Subcutaneous abdominal adipose tissue (tissue), 5 donors: ENCODE measurements around the gene OLFML2A.

Experiments
- H3K27ac ChIP-seq: one replicate; pipeline ENCODE4 v1.7.0; 2013; ENCODE audit warnings: low read depth, mild to moderate bottlenecking, inconsistent platforms, low read length, moderate library complexity
- H3K27me3 ChIP-seq, 5 donors: one replicate each; pipeline ENCODE4 v1.7.0; 2013; ENCODE audit warnings: low read length in 5 of 5, inconsistent platforms in 1 of 5; ENCODE audit not compliant: control insufficient read depth in 5 of 5, insufficient read depth in 4 of 5
- H3K36me3 ChIP-seq, 5 donors: one replicate each; pipeline ENCODE4 v1.7.0; 2013; ENCODE audit warnings: low read length in 5 of 5; ENCODE audit not compliant: control insufficient read depth in 5 of 5, insufficient read depth in 5 of 5
- H3K4me1 ChIP-seq, 5 donors: one replicate each; pipeline ENCODE4 v1.7.0; 2013; ENCODE audit warnings: low read length in 5 of 5, mild to moderate bottlenecking in 3 of 5, moderate library complexity in 1 of 5; ENCODE audit not compliant: control insufficient read depth in 5 of 5, insufficient read depth in 5 of 5
- H3K4me3 ChIP-seq, 5 donors: one replicate each; pipeline ENCODE4 v1.7.0; 2013; ENCODE audit warnings: low read length in 5 of 5, low read depth in 1 of 5
- H3K9ac ChIP-seq, 5 donors: one replicate each; pipeline ENCODE4 v1.7.0; 2013; ENCODE audit warnings: low read length in 5 of 5, mild to moderate bottlenecking in 4 of 5, moderate library complexity in 3 of 5
- H3K9me3 ChIP-seq, 5 donors: one replicate each; pipeline ENCODE4 v1.7.0; 2013; ENCODE audit warnings: low read length in 5 of 5; ENCODE audit not compliant: control insufficient read depth in 5 of 5
- donor health status: healthy.
- donor health status: healthy.
- donor health status: healthy.
- donor health status: healthy.
- donor health status: healthy.

OLFML2A gene

DNA sequence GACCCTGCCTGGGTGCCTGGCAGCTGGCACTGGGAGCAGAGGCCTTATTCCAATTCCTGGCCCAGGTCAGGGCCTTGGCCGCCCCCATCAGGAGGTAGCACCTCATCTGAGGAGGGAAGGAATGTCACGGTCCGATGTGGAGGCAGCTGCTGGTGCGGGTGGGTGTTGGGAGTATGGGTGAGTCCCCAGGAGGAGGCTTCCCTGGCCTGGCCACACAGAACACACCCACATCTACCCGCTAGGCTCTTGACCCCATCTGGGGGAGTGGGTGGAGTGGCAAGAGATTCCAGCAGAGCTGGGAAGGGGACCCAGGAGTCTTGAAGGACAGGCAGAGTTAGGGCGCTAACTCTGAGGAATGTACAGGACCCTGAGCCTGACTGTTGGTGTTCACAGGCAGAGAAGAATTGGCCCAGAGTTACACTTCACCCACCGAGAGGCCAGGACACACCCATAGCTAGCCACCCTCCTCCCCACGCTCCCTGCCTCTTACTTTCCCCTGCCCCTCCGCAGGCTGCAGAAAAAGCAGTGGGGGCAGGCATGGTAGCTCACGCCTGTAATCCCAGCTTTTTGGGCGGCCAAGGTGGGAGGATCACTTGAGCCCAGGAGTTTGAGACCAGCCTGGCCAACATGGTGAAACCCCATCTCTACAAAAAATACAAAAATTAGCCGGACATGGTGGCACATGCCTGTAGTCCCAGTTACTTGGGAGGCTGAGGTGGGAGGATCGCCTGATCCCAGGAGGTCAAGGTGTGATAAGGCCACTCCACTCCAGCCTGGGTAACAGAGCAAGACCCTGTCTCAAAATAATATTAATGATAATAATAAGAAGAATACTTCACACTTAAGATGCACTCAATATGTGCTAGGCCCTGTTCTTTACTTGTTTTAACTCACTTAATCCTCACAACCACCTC lies 6.0 kb downstream of the OLFML2A start:
- Histone ChIP-seq H3K4me3 (no peak overlapping the region), H3K36me3 (peaks cover 0 to 6% (median 0%) of the 10 kb centered on the region in 5 donors), H3K9ac (no peak overlapping the region), H3K27me3 (peaks cover 0 to 2% (median 0%) of the 10 kb centered on the region in 5 donors), H3K4me1 (peaks cover 0 to 58% (median 17%) of the 10 kb centered on the region in 5 donors), H3K27ac (peak overlapping the region; percentile 26), H3K9me3 (no peaks in the 10 kb centered on the region)

DNA sequence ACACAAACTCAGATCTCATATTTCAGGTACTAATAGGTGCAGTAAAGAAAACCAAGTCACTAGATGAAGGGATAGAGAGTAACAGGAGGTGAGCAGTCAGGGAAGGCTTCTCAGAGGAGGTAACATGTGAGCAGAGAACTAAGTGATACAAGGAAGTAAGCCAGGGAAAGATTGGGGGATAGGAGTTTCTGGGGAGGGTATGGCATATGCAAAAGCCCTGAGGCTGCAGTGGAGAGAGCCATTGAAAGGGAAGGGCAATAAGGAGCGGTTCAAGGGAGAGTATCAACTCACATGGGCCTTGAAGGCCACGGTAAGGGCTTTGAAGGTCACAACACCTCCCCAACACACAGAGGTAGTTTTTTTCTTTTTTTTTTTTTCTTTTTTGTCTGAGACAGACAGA lies 6.9 kb downstream of the OLFML2A start:
- Histone ChIP-seq H3K4me3 (no peak overlapping the region), H3K9me3 (no peaks in the 10 kb centered on the region), H3K27me3 (no peaks in the 10 kb centered on the region), H3K9ac (no peak overlapping the region), H3K36me3 (peaks cover 0 to 6% (median 0%) of the 10 kb centered on the region in 5 donors), H3K4me1 (peaks cover 0 to 55% (median 16%) of the 10 kb centered on the region in 5 donors), H3K27ac (no peak overlapping the region)

DNA sequence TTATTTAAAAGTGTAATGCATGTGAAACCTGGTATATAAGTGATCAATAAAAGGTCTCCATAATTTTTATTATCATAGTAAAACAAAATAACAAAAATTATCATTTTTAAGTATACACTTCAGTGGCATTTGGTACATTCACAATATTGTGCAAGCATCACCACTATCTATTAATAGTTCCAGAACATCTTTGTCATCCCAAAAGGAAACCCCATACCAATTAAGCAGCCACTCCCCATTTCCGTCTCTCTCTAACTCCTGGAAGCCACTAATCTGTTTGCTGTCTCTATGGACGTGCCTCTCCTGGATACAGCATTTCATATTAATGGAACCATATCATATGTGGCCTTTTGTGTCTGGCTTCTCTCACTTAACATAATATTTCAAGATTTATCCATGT lies 7.6 kb downstream of the OLFML2A start:
- no peak overlapping the region for H3K27ac ChIP-seq
- peaks cover 0 to 48% (median 13%) of the 10 kb centered on the region in 5 donors for H3K4me1 ChIP-seq
- peaks cover 0 to 8% (median 0%) of the 10 kb centered on the region in 5 donors for H3K36me3 ChIP-seq
- H3K9me3 ChIP-seq: no peaks in the 10 kb centered on the region
- no peaks in the 10 kb centered on the region for H3K27me3 ChIP-seq
- no peak overlapping the region for H3K9ac ChIP-seq
- H3K4me3 ChIP-seq: no peak overlapping the region

DNA sequence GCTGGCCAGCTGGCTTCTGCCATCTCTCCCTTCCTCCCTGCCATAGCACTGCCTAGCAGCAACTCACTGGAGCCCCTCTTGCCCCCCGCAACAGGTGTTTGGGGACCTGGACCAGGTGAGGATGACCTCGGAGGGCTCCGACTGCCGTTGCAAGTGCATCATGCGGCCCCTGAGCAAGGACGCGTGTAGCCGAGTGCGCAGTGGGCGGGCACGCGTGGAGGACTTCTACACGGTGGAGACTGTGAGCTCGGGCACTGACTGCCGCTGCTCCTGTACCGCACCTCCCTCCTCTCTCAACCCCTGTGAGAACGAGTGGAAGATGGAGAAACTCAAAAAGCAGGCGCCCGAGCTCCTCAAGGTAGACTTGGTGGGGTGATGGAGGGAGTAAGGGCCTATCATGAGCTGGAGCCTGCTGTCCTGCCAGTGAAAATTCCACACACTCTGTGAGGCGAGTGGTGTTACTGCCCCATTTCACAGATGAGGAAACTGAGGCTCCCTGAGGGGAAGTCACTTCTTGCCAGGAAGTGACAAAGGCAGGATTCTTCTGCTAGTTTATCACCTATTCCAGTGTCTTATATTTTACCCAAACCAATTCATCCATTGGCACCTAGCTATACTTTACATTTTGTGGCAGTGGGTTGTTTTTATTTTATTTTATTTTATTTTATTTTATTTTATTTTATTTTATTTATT lies 10.1 kb downstream of the OLFML2A start:
- H3K4me1 ChIP-seq: peaks cover 0 to 27% (median 2%) of the 10 kb centered on the region in 5 donors
- H3K9ac ChIP-seq: no peak overlapping the region
- H3K36me3 ChIP-seq: peaks cover 0 to 11% (median 2%) of the 10 kb centered on the region in 5 donors
- no peaks in the 10 kb centered on the region for H3K9me3 ChIP-seq
- no peak overlapping the region for H3K27ac ChIP-seq
- H3K27me3 ChIP-seq: peaks cover 0 to under 1% (median 0%) of the 10 kb centered on the region in 5 donors
- H3K4me3 ChIP-seq: no peak overlapping the region

DNA sequence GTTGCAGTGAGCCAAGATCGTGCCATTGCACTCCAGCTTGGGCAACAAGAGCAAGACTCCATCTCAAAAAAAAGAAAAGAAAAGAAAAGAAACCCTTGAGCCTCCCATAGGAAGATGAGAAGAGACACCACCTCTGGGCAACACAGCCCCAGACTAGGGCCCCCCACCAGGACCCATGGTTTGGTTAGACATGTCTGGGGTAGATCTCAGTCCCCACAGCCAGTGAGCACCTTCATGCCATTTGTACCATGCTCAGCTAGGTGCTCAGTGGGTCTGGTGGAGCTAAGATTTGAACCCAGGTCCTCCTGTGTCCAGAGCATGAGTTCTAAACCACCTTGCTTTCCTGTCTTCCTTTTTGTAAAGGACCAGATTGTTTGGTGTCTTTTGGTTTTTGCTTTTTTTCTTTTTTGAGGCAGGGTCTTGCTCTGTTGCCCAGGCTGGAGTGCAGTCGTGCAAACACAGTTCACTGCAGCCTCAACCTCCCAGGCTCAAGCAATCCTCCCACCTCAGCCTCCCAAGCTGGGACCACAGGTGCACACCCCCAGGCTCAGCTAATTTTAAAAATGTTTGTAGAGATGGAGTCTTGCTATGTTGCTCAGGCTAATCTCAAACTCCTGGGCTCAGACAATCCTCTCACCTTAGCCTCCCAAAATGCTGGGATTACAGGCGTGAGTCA lies 11.7 kb downstream of the OLFML2A start:
- H3K36me3 ChIP-seq: peaks cover 0 to 11% (median 2%) of the 10 kb centered on the region in 5 donors
- no peak overlapping the region for H3K9ac ChIP-seq
- no peaks in the 10 kb centered on the region for H3K9me3 ChIP-seq
- H3K27ac ChIP-seq: no peak overlapping the region
- H3K4me1 ChIP-seq: peaks cover 0 to 30% (median 0%) of the 10 kb centered on the region in 5 donors
- no peak overlapping the region for H3K4me3 ChIP-seq
- H3K27me3 ChIP-seq: peaks cover 0 to 6% (median 0%) of the 10 kb centered on the region in 5 donors

DNA sequence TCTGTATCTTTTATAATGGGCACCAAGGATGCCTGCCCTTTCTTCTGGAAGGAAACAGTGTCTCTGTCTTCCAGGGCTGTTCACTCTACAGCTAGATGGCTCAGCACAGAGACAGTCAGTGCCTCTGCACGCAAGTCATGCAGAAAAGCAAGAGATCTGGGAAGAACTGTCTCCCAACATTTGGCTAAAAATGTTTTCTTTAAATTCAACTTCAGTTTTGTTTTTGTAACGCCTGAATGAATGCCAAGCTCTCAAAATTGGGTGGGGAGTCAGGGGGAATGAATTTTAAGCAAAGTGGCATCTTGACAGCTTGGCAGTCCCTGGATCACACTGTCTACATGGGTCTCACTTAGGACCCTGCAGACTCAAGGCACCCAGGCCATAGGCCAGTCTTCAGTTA lies 12.6 kb downstream of the OLFML2A start:
- Histone ChIP-seq H3K9me3 (no peaks in the 10 kb centered on the region), H3K9ac (no peak overlapping the region), H3K4me1 (peaks cover 0 to 27% (median 0%) of the 10 kb centered on the region in 5 donors), H3K36me3 (peaks cover 0 to 11% (median 2%) of the 10 kb centered on the region in 5 donors), H3K27me3 (peaks cover 0 to 6% (median 0%) of the 10 kb centered on the region in 5 donors), H3K4me3 (no peak overlapping the region), H3K27ac (no peak overlapping the region)

DNA sequence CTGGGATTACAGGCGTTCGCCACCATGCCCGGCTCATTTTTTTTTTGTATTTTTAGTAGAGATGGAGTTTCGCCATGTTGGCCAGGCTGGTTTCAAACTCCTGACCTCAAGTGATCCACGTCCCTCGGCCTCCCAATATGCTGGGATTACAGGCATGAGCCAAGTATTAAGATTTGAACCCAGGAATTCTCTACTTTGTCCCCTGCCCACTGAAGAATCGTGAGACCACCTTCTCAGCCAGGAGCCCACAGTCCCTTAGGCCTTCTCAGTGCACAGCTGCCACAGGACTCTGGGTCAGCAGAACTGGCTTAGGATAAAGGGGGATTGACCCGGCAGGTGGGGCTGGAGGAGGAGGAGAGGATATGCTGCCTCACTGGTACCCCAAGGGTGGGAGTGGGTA lies 13.4 kb downstream of the OLFML2A start:
- no peak overlapping the region for H3K4me3 ChIP-seq
- peaks cover 0 to 6% (median 0%) of the 10 kb centered on the region in 5 donors for H3K27me3 ChIP-seq
- H3K4me1 ChIP-seq: peaks cover 0 to 32% (median 0%) of the 10 kb centered on the region in 5 donors
- H3K9ac ChIP-seq: no peak overlapping the region
- no peak overlapping the region for H3K27ac ChIP-seq
- H3K36me3 ChIP-seq: peaks cover 0 to 11% (median 2%) of the 10 kb centered on the region in 5 donors
- H3K9me3 ChIP-seq: no peaks in the 10 kb centered on the region

DNA sequence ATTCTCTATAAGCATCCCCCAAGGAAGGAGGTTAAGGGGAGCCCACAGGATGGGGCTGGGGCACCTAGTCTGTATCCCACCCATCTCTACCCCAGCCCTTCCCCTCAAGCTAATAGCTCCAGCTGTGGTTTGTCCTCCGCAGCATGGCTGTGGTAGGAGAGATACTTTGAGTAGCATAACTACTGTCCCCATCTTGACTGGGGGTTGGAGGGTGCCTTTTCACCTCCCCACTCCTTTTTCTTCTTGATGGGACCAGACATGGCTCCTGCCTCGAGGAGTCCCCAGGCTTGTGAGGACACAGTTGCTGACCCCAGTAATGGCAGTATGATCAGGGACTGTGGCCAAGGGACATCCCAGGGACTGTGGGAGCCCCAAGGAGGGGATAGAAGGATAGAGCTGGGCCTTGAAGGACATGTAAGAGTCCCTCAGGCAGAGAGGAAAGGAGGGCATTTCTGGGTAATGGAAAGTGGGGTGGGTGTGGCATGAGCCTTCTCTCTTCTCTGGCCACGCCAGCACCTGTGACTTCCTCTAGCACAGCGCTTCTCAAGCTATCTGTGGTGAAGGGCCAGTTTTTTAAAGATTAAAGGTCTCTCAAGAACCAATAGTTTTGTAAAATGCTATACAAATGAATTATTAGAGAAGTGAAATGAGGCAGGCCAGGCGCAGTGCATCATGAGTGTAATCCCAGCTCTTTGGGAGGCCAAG lies 14.0 kb downstream of the OLFML2A start:
- H3K4me1 ChIP-seq: peaks cover 0 to 38% (median 4%) of the 10 kb centered on the region in 5 donors
- H3K27me3 ChIP-seq: peaks cover 0 to 6% (median 3%) of the 10 kb centered on the region in 5 donors
- H3K4me3 ChIP-seq: no peak overlapping the region
- no peak overlapping the region for H3K9ac ChIP-seq
- H3K27ac ChIP-seq: no peak overlapping the region
- no peaks in the 10 kb centered on the region for H3K9me3 ChIP-seq
- peaks cover 0 to 11% (median 2%) of the 10 kb centered on the region in 5 donors for H3K36me3 ChIP-seq

DNA sequence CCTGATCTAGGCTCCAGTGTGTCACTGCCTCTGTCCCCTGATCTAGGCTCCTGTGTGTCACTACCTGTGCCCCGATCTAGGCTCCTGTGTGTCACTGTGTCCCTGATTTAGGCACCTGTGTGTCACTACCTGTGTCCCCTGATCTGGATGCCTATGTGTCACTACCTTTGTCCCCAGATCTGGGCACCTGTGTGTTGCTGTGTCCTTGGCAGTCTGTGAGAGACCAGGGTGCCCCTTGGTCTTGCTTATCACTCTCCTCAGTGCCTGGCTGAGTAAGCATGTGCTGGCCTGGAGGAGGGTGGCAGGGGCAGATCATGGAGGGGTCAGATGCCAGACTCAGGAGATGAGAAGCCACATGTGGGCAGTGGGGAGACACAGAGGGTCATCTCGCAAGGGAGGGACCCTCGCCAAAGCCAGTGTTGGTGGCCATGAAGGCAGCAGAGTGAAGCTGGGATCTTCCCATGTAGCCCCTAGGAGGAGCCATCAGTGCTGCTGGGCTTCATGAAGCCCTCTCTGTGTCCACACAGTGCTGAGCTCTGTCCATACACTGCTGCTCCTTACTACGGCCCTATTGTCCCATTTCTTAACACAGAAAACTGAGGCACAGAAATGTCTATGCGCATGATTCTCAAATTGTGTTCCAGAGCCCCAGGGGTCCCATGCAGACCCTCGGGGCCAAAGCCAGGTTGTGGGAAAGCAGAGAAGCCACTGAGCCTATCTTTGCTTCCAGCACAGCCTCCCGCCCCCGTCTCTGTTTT lies 15.5 kb downstream of the OLFML2A start:
- no peaks in the 10 kb centered on the region for H3K9me3 ChIP-seq
- no peak overlapping the region for H3K27ac ChIP-seq
- H3K4me3 ChIP-seq: no peak overlapping the region
- peak overlapping the region in 1 of 5 donors; percentile 0 for H3K9ac ChIP-seq
- peaks cover 0 to 6% (median 3%) of the 10 kb centered on the region in 5 donors for H3K27me3 ChIP-seq
- H3K4me1 ChIP-seq: peaks cover 2 to 53% (median 8%) of the 10 kb centered on the region in 5 donors
- H3K36me3 ChIP-seq: peaks cover 0 to 6% (median 2%) of the 10 kb centered on the region in 5 donors
